ENCODE data around the gene MIAT. TPM values are rescaled to one million over a fixed set of nuclear protein-coding genes. Genes with fewer than 3 reads are reported as not detected.

The MIAT gene
- total and polyA plus RNA-seq, 3 donors from 2014 or later = 1.7 to 3.3 (median 2.4) TPM

DNA sequence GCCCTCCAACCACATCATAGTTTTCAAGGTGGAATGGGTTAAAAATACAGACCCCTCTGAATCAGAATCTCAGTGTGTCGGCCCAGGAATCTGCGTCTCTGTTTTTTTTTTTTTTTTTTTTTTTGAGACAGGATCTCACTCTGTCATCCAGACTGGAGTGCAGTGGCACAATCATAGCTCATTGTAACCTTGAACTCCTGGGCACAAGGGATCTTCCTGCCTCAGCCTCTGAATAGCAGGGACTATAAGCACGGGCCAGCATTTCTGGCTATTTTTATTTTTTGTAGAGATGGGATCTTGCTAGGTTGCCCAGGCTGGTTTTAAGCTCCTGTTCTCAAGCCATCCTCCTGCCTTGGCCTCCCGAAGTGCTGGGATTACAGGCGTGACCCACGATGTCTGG lies 28.2 kb downstream of the MIAT start:
- Histone ChIP-seq H3K27ac (no peak overlapping the region), H3K9me3 (no peaks in the 10 kb centered on the region), H3K36me3 (ENCODE audit: low read depth, missing control alignments) (no peaks in the 10 kb centered on the region), H3K4me3 (no peak overlapping the region), H3K27me3 (no peaks in the 10 kb centered on the region), H3K4me1 (peaks cover 11% of the 10 kb centered on the region)
- WGBS, 2 donors = 71 to 72% methylated on average over 6 of the region's 6 CpGs
- DNase-seq = no peak
- TF ChIP-seq CTCF (IDR thresholded peaks at IDR 0.05) (no peak), POLR2A (IDR thresholded peaks at IDR 0.05) (no peak)
- intact Hi-C loops (cut with DNase I; ENCODE audit: low total_unique reads) = no loop called here

GRCh38 chr22:26687439-26687838 lies 30.1 kb downstream of the MIAT start:
- no peak for DNase-seq
- no peak overlapping the region for H3K27ac ChIP-seq
- intact Hi-C loops (cut with DNase I; ENCODE audit: low total_unique reads) = no loop called here
- H3K9me3 ChIP-seq = no peaks in the 10 kb centered on the region
- H3K4me1 ChIP-seq = no peaks in the 10 kb centered on the region
- H3K27me3 ChIP-seq = no peaks in the 10 kb centered on the region
- no peak overlapping the region for H3K4me3 ChIP-seq
- H3K36me3 ChIP-seq (ENCODE audit: low read depth, missing control alignments) = no peaks in the 10 kb centered on the region
- no peak for TF ChIP-seq POLR2A (IDR thresholded peaks at IDR 0.05)
- TF ChIP-seq CTCF (IDR thresholded peaks at IDR 0.05) = no peak

- TF ChIP-seq CTCF (IDR thresholded peaks at IDR 0.05) (no peak), POLR2A (IDR thresholded peaks at IDR 0.05) (no peak)
- Histone ChIP-seq H3K36me3 (ENCODE audit: low read depth, missing control alignments) (no peaks in the 10 kb centered on the region), H3K4me3 (no peak overlapping the region), H3K27me3 (no peaks in the 10 kb centered on the region), H3K9me3 (no peaks in the 10 kb centered on the region), H3K4me1 (no peaks in the 10 kb centered on the region), H3K27ac (no peak overlapping the region)
- WGBS, 2 donors = 69 to 73% methylated on average over 12 of the region's 12 CpGs
- intact Hi-C loops (cut with DNase I; ENCODE audit: low total_unique reads) = no loop called here
- no peak for DNase-seq
Measured at GRCh38 chr22:26689513-26690301, 32.3 kb downstream of the MIAT start.

- DNase-seq = no peak
- no peak overlapping the region for H3K27ac ChIP-seq
- no peak for TF ChIP-seq POLR2A (IDR thresholded peaks at IDR 0.05)
- no peak for TF ChIP-seq CTCF (IDR thresholded peaks at IDR 0.05)
- H3K36me3 ChIP-seq (ENCODE audit: low read depth, missing control alignments) = no peaks in the 10 kb centered on the region
- no peaks in the 10 kb centered on the region for H3K4me1 ChIP-seq
- H3K9me3 ChIP-seq = no peaks in the 10 kb centered on the region
- no peak overlapping the region for H3K4me3 ChIP-seq
- intact Hi-C loops (cut with DNase I; ENCODE audit: low total_unique reads) = no loop called here
- H3K27me3 ChIP-seq = no peaks in the 10 kb centered on the region
- 85 to 90% methylated on average over 3 of the region's 3 CpGs for WGBS, 2 donors
Measured at GRCh38 chr22:26690654-26691376, 33.4 kb downstream of the MIAT start.
